HG03060 (cell line): ENCODE measurements around the gene OXLD1.

Source experiments
- ATAC-seq: cut with Tn5 transposase; IDR thresholded peaks from one replicate; pipeline ENCODE4 v1.9.1; 2021; ENCODE audit warnings: low read depth, moderate number of reproducible peaks; ENCODE audit not compliant: unreplicated experiment

Gene OXLD1

GRCh38 chr17:81702934-81703746 lies 36.7 kb upstream of the OXLD1 start, which contains the start of gene MRPL12:
Gene MRPL12, plus strand, starts transcription at chr17:81703367. Its CDS starts 135 bp downstream, at chr17:81703502.
- ATAC-seq, result no peak

- ATAC-seq, result no peak
These were observed 35.1 kb upstream of the OXLD1 start for GRCh38 chr17:81701288-81702071.

- ATAC-seq, result no peak
These were observed 34.2 kb upstream of the OXLD1 start for GRCh38 chr17:81700353-81701287.

DNA sequence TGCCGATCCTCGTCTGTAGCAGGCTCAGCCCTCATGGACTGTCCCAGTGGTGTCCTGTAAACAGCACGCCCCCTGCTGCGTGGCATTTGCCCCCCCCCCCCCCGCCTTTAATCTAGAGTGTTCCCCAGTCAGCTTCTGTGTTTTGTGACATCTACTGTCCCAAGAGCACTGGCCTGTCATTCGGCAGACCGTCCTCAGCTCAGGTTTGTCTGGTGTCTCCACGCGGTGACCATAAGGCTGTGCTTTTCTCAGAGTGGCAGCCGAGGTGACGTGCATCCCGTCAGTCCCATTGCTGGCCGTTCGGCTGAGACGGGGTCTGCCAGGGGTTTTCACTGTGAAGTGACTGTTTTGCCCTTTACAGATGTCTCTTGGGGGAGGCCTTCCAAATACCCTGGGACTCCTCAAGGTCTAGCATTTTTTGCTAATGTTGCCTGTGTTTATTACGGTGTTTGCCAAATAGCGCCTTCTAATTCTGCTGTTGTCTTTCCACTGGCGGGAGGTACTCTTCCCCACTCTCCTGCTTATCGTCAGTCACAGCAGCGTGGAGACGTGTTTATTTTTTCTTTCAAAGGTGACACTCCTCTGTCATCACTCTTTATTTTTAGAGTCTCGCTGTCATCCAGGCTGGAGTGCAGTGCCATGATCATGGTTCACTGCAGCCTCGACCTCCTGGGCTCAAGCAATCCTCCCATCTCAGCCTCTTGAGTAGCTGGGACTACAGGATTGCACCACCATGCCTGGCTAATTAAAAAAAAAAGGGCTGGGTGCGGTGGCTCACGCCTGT lies 31.0 kb upstream of the OXLD1 start:
- no peak for ATAC-seq

- no peak for ATAC-seq
These were observed 30.0 kb upstream of the OXLD1 start for GRCh38 chr17:81696218-81696941.

DNA sequence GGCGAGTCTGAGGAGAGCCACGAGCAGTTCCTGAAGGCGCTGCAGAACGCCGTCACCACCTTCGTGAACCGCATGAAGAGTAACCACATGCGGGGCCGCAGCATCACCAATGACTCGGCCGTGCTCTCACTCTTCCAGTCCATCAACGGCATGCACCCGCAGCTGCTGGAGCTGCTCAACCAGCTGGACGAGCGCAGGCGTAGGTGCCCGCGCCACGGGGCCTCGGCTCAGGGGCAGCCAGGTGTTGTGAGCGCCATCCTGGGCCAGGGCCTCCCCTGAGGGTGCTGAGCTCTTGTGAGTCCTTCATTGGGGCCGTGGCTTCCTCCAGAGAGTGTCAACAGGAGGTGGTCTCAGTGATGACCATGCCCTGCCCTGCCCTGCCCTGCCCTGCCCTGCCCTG lies 29.4 kb upstream of the OXLD1 start:
- ATAC-seq, result no peak

- no peak for ATAC-seq
These were observed 28.8 kb upstream of the OXLD1 start for GRCh38 chr17:81695211-81695610.

- ATAC-seq, result no peak
These were observed 28.4 kb upstream of the OXLD1 start for GRCh38 chr17:81694810-81695209.

GRCh38 chr17:81693509-81694210 lies 27.3 kb upstream of the OXLD1 start:
- ATAC-seq, result no peak

GRCh38 chr17:81691608-81692007 lies 25.2 kb upstream of the OXLD1 start:
- no peak for ATAC-seq

- no peak for ATAC-seq
These were observed 24.8 kb upstream of the OXLD1 start for GRCh38 chr17:81691196-81691595.

DNA sequence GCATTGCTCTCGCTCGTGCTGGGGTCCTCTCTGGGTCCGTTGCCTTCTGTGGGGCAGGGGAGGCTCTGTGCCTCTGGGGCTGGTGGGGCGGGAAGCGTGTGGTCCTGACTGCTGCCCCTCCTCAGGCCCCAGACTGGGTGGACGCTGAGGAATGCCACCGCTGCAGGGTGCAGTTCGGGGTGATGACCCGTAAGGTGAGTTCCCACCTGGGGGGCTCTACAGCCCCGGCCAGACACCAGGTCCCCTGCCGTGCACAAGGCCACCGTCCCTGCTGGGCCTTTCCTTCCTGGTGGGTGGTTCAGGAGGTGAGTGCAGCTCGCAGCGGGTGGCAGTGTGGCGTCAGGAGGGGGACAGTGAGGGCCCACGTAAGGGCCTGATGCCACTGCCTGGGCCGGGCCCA lies 24.1 kb upstream of the OXLD1 start:
- no peak for ATAC-seq

- no peak for ATAC-seq
These were observed 23.7 kb upstream of the OXLD1 start for GRCh38 chr17:81690066-81690465.

DNA sequence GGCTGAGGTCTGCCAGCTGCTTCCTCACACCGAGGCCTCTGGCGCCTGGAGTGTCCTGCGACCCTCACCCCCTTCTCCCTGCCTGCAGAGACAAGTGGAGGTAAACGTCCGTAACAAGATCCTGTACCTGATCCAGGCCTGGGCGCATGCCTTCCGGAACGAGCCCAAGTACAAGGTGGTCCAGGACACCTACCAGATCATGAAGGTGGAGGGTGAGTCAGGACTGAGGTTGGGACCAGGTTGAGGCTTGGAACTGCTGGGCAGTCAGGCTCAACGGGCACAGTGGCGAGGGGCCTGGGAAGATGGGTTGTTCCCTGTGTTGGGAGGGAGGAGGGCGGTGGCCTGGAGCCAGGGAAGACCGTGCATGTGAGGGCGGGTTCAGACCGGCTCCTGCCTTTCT lies 22.2 kb upstream of the OXLD1 start:
- no peak for ATAC-seq

GRCh38 chr17:81687770-81688541 lies 21.6 kb upstream of the OXLD1 start:
- no peak for ATAC-seq

DNA sequence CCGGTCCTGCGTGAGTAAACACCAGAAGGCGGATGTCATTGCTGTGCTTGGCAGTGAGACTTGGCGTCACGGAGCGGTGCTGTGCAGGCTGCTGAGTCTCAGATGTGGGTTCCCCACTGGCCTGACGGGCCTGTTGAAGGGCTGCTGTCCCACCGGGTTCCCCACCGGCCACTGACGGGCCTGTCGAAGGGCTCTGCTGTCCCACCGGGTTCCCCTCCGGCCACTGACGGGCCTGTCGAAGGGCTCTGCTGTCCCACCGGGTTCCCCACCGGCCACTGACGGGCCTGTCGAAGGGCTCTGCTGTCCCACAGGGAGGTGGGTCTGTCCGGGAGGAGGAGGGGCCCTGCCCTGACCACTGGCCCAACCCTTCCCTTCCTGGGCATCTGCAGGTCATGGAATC lies 20.2 kb upstream of the OXLD1 start:
- ATAC-seq, result no peak

GRCh38 chr17:81685108-81685507 lies 18.7 kb upstream of the OXLD1 start:
- no peak for ATAC-seq

GRCh38 chr17:81684442-81684911 lies 18.1 kb upstream of the OXLD1 start:
- no peak for ATAC-seq
